ENCODE data around the gene CAPN8.

The CAPN8 gene

DNA sequence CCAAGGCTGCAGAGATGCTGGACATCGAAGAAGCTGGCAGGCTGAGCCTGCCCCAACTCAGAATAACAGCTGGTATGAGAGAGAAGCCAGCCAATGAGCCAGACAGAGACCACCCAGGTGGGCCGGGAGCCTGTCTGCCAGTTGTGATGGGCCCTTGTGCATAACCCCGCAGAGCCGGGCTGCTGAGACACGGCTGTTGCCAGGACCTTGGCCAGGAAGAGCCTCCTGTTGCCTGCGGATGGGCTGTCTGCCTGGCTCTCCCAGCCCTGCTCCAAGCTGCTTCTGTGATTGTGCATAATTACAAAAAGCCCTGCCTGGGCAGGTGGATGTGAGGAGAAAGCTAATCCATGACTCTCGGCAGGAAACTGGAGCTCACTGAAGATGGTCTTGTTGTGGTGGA, 126.5 kb downstream of the CAPN8 start:
- Histone ChIP-seq H3K27me3 (ENCODE audit: control insufficient read depth in 2 of 2, insufficient read depth in 2 of 2, low read length in 2 of 2) (peaks cover 0 to 4% of the 10 kb centered on the region in 2 donors), H3K27ac (ENCODE audit: low read depth in 2 of 2, low read length in 2 of 2) (no peak overlapping the region), H3K9ac (ENCODE audit: low read depth in 1 of 2, low read length in 2 of 2) (no peak overlapping the region), H3K9me3 (ENCODE audit: control insufficient read depth in 2 of 2, low read length in 2 of 2) (no peaks in the 10 kb centered on the region), H3K4me3 (ENCODE audit: low read length in 2 of 2) (no peak overlapping the region), H3K36me3 (ENCODE audit: control insufficient read depth in 2 of 2, insufficient read depth in 2 of 2, low read length in 2 of 2) (no peaks in the 10 kb centered on the region), H3K4me1 (ENCODE audit: control insufficient read depth in 2 of 2, insufficient read depth in 2 of 2, low read length in 2 of 2) (no peaks in the 10 kb centered on the region)

DNA sequence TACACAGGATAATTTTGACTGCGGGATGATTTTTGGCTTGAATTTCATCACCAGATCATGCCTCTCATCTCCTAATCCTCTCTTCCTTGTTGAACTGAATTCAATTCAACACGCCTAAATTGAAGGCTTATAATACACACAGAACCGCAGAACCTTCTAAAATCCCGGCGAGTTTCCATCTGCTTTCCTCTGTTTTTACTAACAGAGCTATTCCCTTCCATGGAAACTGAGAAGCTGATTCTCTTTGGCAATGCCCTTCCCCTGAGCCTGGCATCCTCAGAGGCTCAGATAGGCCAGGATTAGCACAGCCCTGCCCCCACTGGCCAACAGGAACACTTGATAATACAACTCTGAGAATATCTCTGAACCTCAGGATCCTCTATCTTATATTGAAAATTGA, 130.2 kb downstream of the CAPN8 start:
- Histone ChIP-seq H3K9ac (ENCODE audit: low read depth in 1 of 2, low read length in 2 of 2) (no peak overlapping the region), H3K4me1 (ENCODE audit: control insufficient read depth in 2 of 2, insufficient read depth in 2 of 2, low read length in 2 of 2) (no peaks in the 10 kb centered on the region), H3K27ac (ENCODE audit: low read depth in 2 of 2, low read length in 2 of 2) (no peak overlapping the region), H3K27me3 (ENCODE audit: control insufficient read depth in 2 of 2, insufficient read depth in 2 of 2, low read length in 2 of 2) (peaks cover 0 to 4% of the 10 kb centered on the region in 2 donors), H3K4me3 (ENCODE audit: low read length in 2 of 2) (no peak overlapping the region), H3K36me3 (ENCODE audit: control insufficient read depth in 2 of 2, insufficient read depth in 2 of 2, low read length in 2 of 2) (no peaks in the 10 kb centered on the region), H3K9me3 (ENCODE audit: control insufficient read depth in 2 of 2, low read length in 2 of 2) (no peaks in the 10 kb centered on the region)

DNA sequence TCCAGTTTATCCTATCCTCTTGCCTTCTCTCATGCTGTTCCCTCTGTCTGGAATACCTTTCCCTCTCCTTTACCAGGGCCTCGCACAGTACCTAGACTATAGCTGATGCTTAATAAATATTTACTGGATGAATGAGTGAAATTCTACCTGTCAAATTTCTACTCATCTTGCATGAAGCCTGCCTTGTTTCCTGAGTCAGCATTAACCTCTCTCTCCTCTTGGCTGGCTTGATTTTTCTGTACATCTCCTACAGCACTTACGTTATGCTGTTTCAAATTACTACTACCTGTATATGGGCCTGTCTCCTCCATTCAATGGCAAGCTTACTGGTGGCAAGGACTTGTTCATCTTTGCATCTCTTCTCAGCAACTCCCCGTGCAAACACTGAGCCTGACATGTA, 130.8 kb downstream of the CAPN8 start:
- no peak overlapping the region for H3K9ac ChIP-seq (ENCODE audit: low read depth in 1 of 2, low read length in 2 of 2)
- H3K36me3 ChIP-seq (ENCODE audit: control insufficient read depth in 2 of 2, insufficient read depth in 2 of 2, low read length in 2 of 2), result no peaks in the 10 kb centered on the region
- H3K27ac ChIP-seq (ENCODE audit: low read depth in 2 of 2, low read length in 2 of 2), result no peak overlapping the region
- no peaks in the 10 kb centered on the region for H3K9me3 ChIP-seq (ENCODE audit: control insufficient read depth in 2 of 2, low read length in 2 of 2)
- no peaks in the 10 kb centered on the region for H3K27me3 ChIP-seq (ENCODE audit: control insufficient read depth in 2 of 2, insufficient read depth in 2 of 2, low read length in 2 of 2)
- H3K4me1 ChIP-seq (ENCODE audit: control insufficient read depth in 2 of 2, insufficient read depth in 2 of 2, low read length in 2 of 2), result no peaks in the 10 kb centered on the region
- H3K4me3 ChIP-seq (ENCODE audit: low read length in 2 of 2), result no peak overlapping the region

GRCh38 chr1:223533708-223534107, 131.8 kb downstream of the CAPN8 start:
- Histone ChIP-seq H3K9ac (ENCODE audit: low read depth in 1 of 2, low read length in 2 of 2) (no peak overlapping the region), H3K27ac (ENCODE audit: low read depth in 2 of 2, low read length in 2 of 2) (no peak overlapping the region), H3K9me3 (ENCODE audit: control insufficient read depth in 2 of 2, low read length in 2 of 2) (no peaks in the 10 kb centered on the region), H3K4me3 (ENCODE audit: low read length in 2 of 2) (no peak overlapping the region), H3K4me1 (ENCODE audit: control insufficient read depth in 2 of 2, insufficient read depth in 2 of 2, low read length in 2 of 2) (no peaks in the 10 kb centered on the region), H3K36me3 (ENCODE audit: control insufficient read depth in 2 of 2, insufficient read depth in 2 of 2, low read length in 2 of 2) (no peaks in the 10 kb centered on the region), H3K27me3 (ENCODE audit: control insufficient read depth in 2 of 2, insufficient read depth in 2 of 2, low read length in 2 of 2) (no peaks in the 10 kb centered on the region)

DNA sequence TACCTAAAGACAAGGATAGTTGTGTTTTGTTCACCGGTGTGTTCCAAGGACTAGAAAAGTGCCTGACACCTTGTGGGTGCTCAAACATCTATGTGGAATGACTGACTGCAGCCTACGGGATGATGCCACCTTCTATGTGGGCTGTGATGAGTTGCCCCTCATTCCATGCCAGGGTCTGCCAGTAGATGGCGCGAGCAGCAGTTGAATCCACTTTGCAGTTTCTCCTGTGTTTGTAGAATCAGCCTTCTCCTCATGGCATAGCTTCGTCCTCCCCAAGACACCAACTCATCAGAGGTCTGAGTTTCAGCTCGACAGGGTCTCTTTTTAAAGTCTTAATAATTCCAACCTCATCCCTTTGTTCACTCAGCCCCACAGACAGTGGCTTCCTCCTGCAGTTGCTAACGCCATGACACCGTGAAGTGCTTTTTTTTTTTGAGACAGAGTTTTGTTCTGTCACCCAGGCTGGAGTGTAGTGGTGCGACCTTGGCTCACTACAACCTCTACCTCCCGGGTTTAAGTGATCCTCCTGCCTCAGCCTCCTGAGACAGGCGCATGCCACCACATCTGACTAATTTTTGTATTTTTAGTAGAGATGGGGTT, 133.7 kb downstream of the CAPN8 start:
- H3K4me3 ChIP-seq (ENCODE audit: low read length in 2 of 2), result no peak overlapping the region
- no peaks in the 10 kb centered on the region for H3K4me1 ChIP-seq (ENCODE audit: control insufficient read depth in 2 of 2, insufficient read depth in 2 of 2, low read length in 2 of 2)
- no peaks in the 10 kb centered on the region for H3K36me3 ChIP-seq (ENCODE audit: control insufficient read depth in 2 of 2, insufficient read depth in 2 of 2, low read length in 2 of 2)
- H3K9me3 ChIP-seq (ENCODE audit: control insufficient read depth in 2 of 2, low read length in 2 of 2), result no peaks in the 10 kb centered on the region
- H3K9ac ChIP-seq (ENCODE audit: low read depth in 1 of 2, low read length in 2 of 2), result no peak overlapping the region
- no peak overlapping the region for H3K27ac ChIP-seq (ENCODE audit: low read depth in 2 of 2, low read length in 2 of 2)
- no peaks in the 10 kb centered on the region for H3K27me3 ChIP-seq (ENCODE audit: control insufficient read depth in 2 of 2, insufficient read depth in 2 of 2, low read length in 2 of 2)

GRCh38 chr1:223525957-223526356, 139.5 kb downstream of the CAPN8 start:
- no peaks in the 10 kb centered on the region for H3K27me3 ChIP-seq (ENCODE audit: control insufficient read depth in 2 of 2, insufficient read depth in 2 of 2, low read length in 2 of 2)
- H3K9ac ChIP-seq (ENCODE audit: low read depth in 1 of 2, low read length in 2 of 2), result no peak overlapping the region
- no peaks in the 10 kb centered on the region for H3K9me3 ChIP-seq (ENCODE audit: control insufficient read depth in 2 of 2, low read length in 2 of 2)
- no peaks in the 10 kb centered on the region for H3K4me1 ChIP-seq (ENCODE audit: control insufficient read depth in 2 of 2, insufficient read depth in 2 of 2, low read length in 2 of 2)
- no peaks in the 10 kb centered on the region for H3K36me3 ChIP-seq (ENCODE audit: control insufficient read depth in 2 of 2, insufficient read depth in 2 of 2, low read length in 2 of 2)
- no peak overlapping the region for H3K27ac ChIP-seq (ENCODE audit: low read depth in 2 of 2, low read length in 2 of 2)
- H3K4me3 ChIP-seq (ENCODE audit: low read length in 2 of 2), result no peak overlapping the region

GRCh38 chr1:223525546-223525945, 140.0 kb downstream of the CAPN8 start:
- no peaks in the 10 kb centered on the region for H3K4me1 ChIP-seq (ENCODE audit: control insufficient read depth in 2 of 2, insufficient read depth in 2 of 2, low read length in 2 of 2)
- no peaks in the 10 kb centered on the region for H3K9me3 ChIP-seq (ENCODE audit: control insufficient read depth in 2 of 2, low read length in 2 of 2)
- H3K27ac ChIP-seq (ENCODE audit: low read depth in 2 of 2, low read length in 2 of 2), result no peak overlapping the region
- H3K9ac ChIP-seq (ENCODE audit: low read depth in 1 of 2, low read length in 2 of 2), result no peak overlapping the region
- no peaks in the 10 kb centered on the region for H3K27me3 ChIP-seq (ENCODE audit: control insufficient read depth in 2 of 2, insufficient read depth in 2 of 2, low read length in 2 of 2)
- H3K4me3 ChIP-seq (ENCODE audit: low read length in 2 of 2), result no peak overlapping the region
- no peaks in the 10 kb centered on the region for H3K36me3 ChIP-seq (ENCODE audit: control insufficient read depth in 2 of 2, insufficient read depth in 2 of 2, low read length in 2 of 2)

DNA sequence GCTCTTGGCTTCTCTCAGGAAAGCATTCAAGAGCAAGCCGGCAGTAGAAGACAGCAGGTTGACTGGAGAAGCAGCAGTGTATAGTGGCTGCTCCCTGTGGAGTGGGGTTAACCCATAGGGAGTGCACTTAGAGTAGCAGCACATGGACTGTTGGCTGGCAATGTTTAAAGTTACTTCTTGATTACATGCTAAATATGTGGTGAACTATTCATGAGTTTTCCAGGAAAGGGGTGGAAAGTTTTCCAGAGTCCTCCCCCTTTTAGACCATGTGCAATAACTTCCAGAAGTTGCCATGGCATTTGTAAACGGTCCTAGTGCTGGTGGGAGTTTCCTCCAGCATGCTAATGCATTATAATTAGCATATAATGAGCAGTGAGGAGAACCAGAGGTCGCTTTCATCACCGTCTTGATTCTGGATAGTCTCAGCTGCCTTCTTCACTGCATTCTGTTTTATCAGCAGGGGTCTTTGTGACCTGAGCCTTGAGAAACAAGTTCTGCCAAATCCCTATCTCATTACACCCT, 140.5 kb downstream of the CAPN8 start:
- Histone ChIP-seq H3K4me3 (ENCODE audit: low read length in 2 of 2) (no peak overlapping the region), H3K27me3 (ENCODE audit: control insufficient read depth in 2 of 2, insufficient read depth in 2 of 2, low read length in 2 of 2) (no peaks in the 10 kb centered on the region), H3K36me3 (ENCODE audit: control insufficient read depth in 2 of 2, insufficient read depth in 2 of 2, low read length in 2 of 2) (no peaks in the 10 kb centered on the region)

GRCh38 chr1:223521150-223521549, 144.4 kb downstream of the CAPN8 start:
- Histone ChIP-seq H3K9ac (ENCODE audit: low read depth in 1 of 2, low read length in 2 of 2) (no peak overlapping the region), H3K27ac (ENCODE audit: low read depth in 2 of 2, low read length in 2 of 2) (no peak overlapping the region), H3K9me3 (ENCODE audit: control insufficient read depth in 2 of 2, low read length in 2 of 2) (no peaks in the 10 kb centered on the region)

More for the DNA sequence above, 140.5 kb downstream of the CAPN8 start:
- Histone ChIP-seq H3K9ac (ENCODE audit: low read depth in 1 of 2, low read length in 2 of 2) (no peak overlapping the region), H3K9me3 (ENCODE audit: control insufficient read depth in 2 of 2, low read length in 2 of 2) (no peaks in the 10 kb centered on the region), H3K4me1 (ENCODE audit: control insufficient read depth in 2 of 2, insufficient read depth in 2 of 2, low read length in 2 of 2) (no peaks in the 10 kb centered on the region), H3K27ac (ENCODE audit: low read depth in 2 of 2, low read length in 2 of 2) (no peak overlapping the region)

DNA sequence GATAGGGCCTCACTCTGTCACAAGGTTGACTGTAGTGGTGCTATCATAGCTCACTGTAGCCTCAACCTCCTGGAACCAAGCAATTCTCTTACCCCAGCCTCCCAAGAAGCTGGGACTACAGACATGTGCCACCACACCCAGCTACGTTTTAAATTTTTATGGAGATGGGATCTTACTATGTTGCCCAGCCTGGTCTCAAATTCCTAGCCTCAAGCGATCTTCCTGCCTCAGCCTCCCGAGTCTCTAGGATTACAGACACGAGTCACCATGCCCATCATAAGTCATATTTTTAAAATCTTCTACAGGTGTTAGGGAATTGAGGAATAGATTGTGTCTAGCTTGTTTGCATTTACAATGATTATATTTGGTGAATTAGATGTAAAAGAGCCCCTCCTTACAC, 145.3 kb downstream of the CAPN8 start:
- Histone ChIP-seq H3K36me3 (ENCODE audit: control insufficient read depth in 2 of 2, insufficient read depth in 2 of 2, low read length in 2 of 2) (no peaks in the 10 kb centered on the region), H3K27me3 (ENCODE audit: control insufficient read depth in 2 of 2, insufficient read depth in 2 of 2, low read length in 2 of 2) (no peaks in the 10 kb centered on the region), H3K4me1 (ENCODE audit: control insufficient read depth in 2 of 2, insufficient read depth in 2 of 2, low read length in 2 of 2) (no peaks in the 10 kb centered on the region), H3K4me3 (ENCODE audit: low read length in 2 of 2) (no peak overlapping the region), H3K9me3 (ENCODE audit: control insufficient read depth in 2 of 2, low read length in 2 of 2) (no peaks in the 10 kb centered on the region), H3K9ac (ENCODE audit: low read depth in 1 of 2, low read length in 2 of 2) (no peak overlapping the region), H3K27ac (ENCODE audit: low read depth in 2 of 2, low read length in 2 of 2) (no peak overlapping the region)

More at GRCh38 chr1:223521150-223521549, 144.4 kb downstream of the CAPN8 start:
- no peak overlapping the region for H3K4me3 ChIP-seq (ENCODE audit: low read length in 2 of 2)
- H3K27me3 ChIP-seq (ENCODE audit: control insufficient read depth in 2 of 2, insufficient read depth in 2 of 2, low read length in 2 of 2), result no peaks in the 10 kb centered on the region
- H3K4me1 ChIP-seq (ENCODE audit: control insufficient read depth in 2 of 2, insufficient read depth in 2 of 2, low read length in 2 of 2), result no peaks in the 10 kb centered on the region
- H3K36me3 ChIP-seq (ENCODE audit: control insufficient read depth in 2 of 2, insufficient read depth in 2 of 2, low read length in 2 of 2), result no peaks in the 10 kb centered on the region
